ENCODE measurements around the gene MYL5. TPM values are rescaled to one million over a fixed set of nuclear protein-coding genes. Genes with fewer than 3 reads are reported as not detected.

Gene MYL5
- total RNA-seq, 1 donor from 2014 or later = 24.6 TPM

DNA sequence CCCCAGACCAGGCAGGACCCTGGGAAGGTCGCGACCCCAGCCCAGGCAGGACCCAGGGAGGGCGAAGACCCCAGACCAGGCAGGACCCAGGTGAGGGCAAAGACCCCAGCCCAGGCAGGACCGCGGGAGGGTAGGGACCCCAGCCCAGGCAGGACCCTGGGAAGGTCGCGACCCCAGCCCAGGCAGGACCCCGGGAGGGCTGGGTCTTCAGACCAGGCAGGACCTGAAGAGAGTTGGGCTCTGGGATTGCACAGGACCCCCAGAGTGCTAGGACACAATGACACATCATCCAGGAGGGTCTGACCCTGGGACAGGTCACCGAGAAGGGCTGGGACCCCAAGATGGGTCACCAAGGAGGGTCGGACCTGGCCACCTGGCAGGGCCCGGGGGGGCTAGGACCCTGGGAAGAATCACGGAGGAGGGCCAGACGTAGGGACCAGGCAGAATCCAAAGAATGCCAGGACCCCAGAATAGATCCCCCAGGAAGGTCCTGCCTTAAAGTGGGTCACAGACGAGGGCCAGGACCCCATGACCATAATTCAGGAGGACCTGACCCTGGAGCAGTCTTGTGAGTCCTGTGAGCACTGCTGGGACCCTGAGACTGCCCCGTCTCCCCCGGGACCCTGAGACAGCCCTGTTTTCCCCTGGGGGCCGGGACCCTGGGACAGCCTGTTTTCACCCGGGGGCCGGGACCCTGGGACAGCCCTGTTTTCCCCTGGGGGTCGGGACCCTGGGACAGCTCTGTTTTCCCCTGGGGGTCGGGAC is 32.7 kb downstream of the MYL5 start:
- H3K27ac Mint-ChIP-seq = no peak overlapping the region
- intact Hi-C loops (cut with micrococcal nuclease) = loop anchor here (5.0 kb wide), 1 partner anchor 35 kb away; no protein-coding TSS in a partner anchor
- ChIA-PET CTCF (no interaction called here), POLR2A (no interaction called here)
- no peak overlapping the region for H3K4me3 Mint-ChIP-seq
- DNase-seq = no peak
- H3K4me1 Mint-ChIP-seq = peaks cover 29% of the 10 kb centered on the region
- no peak for ATAC-seq (ENCODE audit: low read depth)
- no peaks in the 10 kb centered on the region for H3K9me3 Mint-ChIP-seq
- TF ChIP-seq, protein P1, sequence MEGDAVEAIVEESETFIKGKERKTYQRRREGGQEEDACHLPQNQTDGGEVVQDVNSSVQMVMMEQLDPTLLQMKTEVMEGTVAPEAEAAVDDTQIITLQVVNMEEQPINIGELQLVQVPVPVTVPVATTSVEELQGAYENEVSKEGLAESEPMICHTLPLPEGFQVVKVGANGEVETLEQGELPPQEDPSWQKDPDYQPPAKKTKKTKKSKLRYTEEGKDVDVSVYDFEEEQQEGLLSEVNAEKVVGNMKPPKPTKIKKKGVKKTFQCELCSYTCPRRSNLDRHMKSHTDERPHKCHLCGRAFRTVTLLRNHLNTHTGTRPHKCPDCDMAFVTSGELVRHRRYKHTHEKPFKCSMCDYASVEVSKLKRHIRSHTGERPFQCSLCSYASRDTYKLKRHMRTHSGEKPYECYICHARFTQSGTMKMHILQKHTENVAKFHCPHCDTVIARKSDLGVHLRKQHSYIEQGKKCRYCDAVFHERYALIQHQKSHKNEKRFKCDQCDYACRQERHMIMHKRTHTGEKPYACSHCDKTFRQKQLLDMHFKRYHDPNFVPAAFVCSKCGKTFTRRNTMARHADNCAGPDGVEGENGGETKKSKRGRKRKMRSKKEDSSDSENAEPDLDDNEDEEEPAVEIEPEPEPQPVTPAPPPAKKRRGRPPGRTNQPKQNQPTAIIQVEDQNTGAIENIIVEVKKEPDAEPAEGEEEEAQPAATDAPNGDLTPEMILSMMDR (IDR thresholded peaks at IDR 0.05) = no peak
- peaks cover 8% of the 10 kb centered on the region for H3K36me3 Mint-ChIP-seq (ENCODE audit: low read depth)
- no peaks in the 10 kb centered on the region for H3K27me3 Mint-ChIP-seq

DNA sequence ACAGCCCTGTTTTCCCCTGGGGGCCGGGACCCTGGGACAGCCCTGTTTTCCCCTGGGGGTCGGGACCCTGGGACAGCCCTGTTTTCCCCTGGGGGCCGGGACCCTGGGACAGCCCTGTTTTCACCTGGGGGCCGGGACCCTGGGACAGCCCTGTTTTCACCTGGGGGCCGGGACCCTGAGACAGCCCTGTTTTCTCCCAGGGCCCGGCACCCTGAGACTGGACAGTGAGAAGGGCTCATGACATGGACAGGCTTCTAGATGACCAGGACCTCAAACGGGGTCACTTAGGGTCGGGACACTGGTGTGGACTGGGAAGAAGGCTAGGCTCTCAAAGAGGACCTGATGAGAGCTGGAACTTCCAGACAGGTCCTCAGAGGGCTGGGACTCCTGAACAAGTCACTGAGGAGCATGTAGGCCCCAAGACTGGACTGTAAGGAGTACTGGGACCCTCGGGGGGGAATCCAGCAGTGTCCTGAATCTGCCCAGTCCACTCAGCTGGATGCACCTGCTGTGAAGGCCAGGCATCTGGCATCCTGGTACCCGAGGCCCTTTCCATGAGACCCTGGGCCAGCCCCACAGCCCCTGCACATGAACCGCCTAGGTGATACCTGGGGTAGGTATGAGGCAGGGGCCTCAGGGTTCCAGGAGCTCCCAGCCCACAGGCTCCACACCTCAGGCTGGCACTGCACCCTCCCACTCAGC is 33.7 kb downstream of the MYL5 start:
- peaks cover 8% of the 10 kb centered on the region for H3K36me3 Mint-ChIP-seq (ENCODE audit: low read depth)
- H3K27me3 Mint-ChIP-seq = no peaks in the 10 kb centered on the region
- peak overlapping the region; percentile 44 for H3K4me3 Mint-ChIP-seq
- peaks cover 30% of the 10 kb centered on the region for H3K4me1 Mint-ChIP-seq
- CTCF ChIA-PET = no interaction called here
- TF ChIP-seq, protein P1 (IDR thresholded peaks at IDR 0.05) = no peak
- intact Hi-C loops (cut with micrococcal nuclease) = loop anchor here (5.0 kb wide), 1 partner anchor 34 kb away; no protein-coding TSS in a partner anchor
- DNase-seq (no peak), ATAC-seq (ENCODE audit: low read depth) (no peak)
- no peaks in the 10 kb centered on the region for H3K9me3 Mint-ChIP-seq
- no peak overlapping the region for H3K27ac Mint-ChIP-seq
- POLR2A ChIA-PET = no interaction called here

DNA sequence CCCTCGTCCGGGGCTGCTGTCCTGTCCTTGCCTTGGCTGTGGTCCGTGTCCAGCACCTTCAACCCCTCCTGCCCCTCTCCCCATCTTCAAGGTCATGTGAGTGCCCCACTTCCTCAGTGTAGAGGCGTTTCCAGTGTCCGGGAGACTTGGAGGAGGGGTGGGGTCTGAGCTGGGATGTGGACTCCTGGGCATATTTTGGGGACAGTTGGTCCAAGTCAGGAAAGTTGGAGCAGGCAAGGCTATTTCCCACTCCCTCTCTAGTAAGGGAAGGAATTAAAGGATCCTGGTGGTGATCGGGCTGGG is 34.2 kb downstream of the MYL5 start:
- no peaks in the 10 kb centered on the region for H3K9me3 Mint-ChIP-seq
- intact Hi-C loops (cut with micrococcal nuclease) = loop anchor here (5.0 kb wide), 1 partner anchor 34 kb away; no protein-coding TSS in a partner anchor
- no peak for ATAC-seq (ENCODE audit: low read depth)
- TF ChIP-seq, protein P1 (IDR thresholded peaks at IDR 0.05) = no peak
- peaks cover 30% of the 10 kb centered on the region for H3K4me1 Mint-ChIP-seq
- no peaks in the 10 kb centered on the region for H3K27me3 Mint-ChIP-seq
- H3K27ac Mint-ChIP-seq = no peak overlapping the region
- peaks cover 8% of the 10 kb centered on the region for H3K36me3 Mint-ChIP-seq (ENCODE audit: low read depth)
- CTCF ChIA-PET = no interaction called here
- H3K4me3 Mint-ChIP-seq = peak overlapping the region; percentile 4
- POLR2A ChIA-PET = no interaction called here
- DNase-seq = no peak

DNA sequence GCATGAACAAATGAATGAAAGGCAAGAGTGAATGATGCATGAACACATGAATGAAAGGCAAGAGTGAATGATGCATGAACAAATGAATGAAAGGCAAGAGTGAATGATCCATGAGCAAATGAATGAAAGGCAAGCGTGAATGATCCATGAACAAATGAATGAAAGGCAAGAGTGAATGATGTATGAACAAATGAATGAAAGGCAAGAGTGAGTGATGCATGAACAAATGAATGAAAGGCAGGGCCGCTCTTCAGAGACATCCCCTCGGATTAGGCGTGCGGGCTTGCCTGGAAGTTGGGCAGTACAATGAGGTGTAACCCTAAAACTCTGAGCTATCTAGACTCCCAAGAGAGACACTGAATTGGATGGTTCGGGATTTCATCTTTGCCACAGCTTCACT is 35.0 kb downstream of the MYL5 start:
- POLR2A ChIA-PET = no interaction called here

DNA sequence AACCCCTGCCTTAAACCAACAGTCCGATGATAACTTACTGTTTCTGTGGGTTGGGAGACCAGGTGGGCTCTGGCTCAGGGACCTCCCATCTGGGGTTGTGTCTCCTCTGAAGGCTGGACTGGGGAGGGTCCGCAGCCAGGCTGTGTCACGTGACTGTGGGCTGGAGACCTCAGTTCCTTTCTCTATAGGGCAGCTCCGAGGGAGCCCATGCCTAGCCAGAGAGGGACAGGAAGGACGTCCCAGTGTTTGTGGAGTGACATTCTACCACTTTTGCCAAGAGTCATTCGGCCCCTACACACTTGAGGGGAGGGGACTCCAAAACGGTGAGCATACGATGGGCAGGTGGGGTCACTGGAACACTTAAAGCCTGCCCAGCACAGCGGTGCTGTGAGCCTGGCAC is 35.8 kb downstream of the MYL5 start:
- TF ChIP-seq, protein P1 (IDR thresholded peaks at IDR 0.05) = no peak
- ATAC-seq (ENCODE audit: low read depth) = no peak
- intact Hi-C loops (cut with micrococcal nuclease) = no loop called here
- Mint-ChIP-seq H3K36me3 (ENCODE audit: low read depth) (peaks cover 11% of the 10 kb centered on the region), H3K27ac (no peak overlapping the region), H3K4me1 (peaks cover 34% of the 10 kb centered on the region), H3K4me3 (no peak overlapping the region), H3K27me3 (no peaks in the 10 kb centered on the region), H3K9me3 (no peaks in the 10 kb centered on the region)
- no peak for DNase-seq
- CTCF ChIA-PET = no interaction called here
- POLR2A ChIA-PET = no interaction called here

More for the DNA sequence above, 35.0 kb downstream of the MYL5 start:
- peaks cover 9% of the 10 kb centered on the region for H3K36me3 Mint-ChIP-seq (ENCODE audit: low read depth)
- intact Hi-C loops (cut with micrococcal nuclease) = loop anchor here (5.0 kb wide), 1 partner anchor 33 kb away; no protein-coding TSS in a partner anchor
- no peaks in the 10 kb centered on the region for H3K27me3 Mint-ChIP-seq
- no peak for ATAC-seq (ENCODE audit: low read depth)
- TF ChIP-seq, protein P1 (IDR thresholded peaks at IDR 0.05) = no peak
- CTCF ChIA-PET = no interaction called here
- DNase-seq = no peak
- H3K9me3 Mint-ChIP-seq = no peaks in the 10 kb centered on the region
- peak overlapping the region; percentile 25 for H3K4me3 Mint-ChIP-seq
- H3K27ac Mint-ChIP-seq = no peak overlapping the region
- peaks cover 30% of the 10 kb centered on the region for H3K4me1 Mint-ChIP-seq

Measured in activated B cell treated with CpG ODN at 0.5 μM for 24 hours (primary cell).